Ascending aorta (tissue), 2 donors: ENCODE measurements around the gene ITPK1. TPM values are rescaled to one million over a fixed set of nuclear protein-coding genes. Genes with fewer than 3 reads are reported as not detected.

ENCODE experiments used
- DNase-seq, 2 donors: peaks; one replicate each; pipeline ENCODE4 v3.0.0-alpha.2; 2019; ENCODE audit warnings: low spot score in 2 of 2
- H3K27ac ChIP-seq, 2 donors: fragments of 200-600 bp; sonication (generic); one replicate each; pipeline ENCODE4 v1.5.1; 2016 to 2017; ENCODE audit warnings: mild to moderate bottlenecking in 1 of 2
- H3K27me3 ChIP-seq: fragments of 200-600 bp; sonication (generic); one replicate; pipeline ENCODE4 v1.5.1; 2017
- H3K36me3 ChIP-seq, 2 donors: fragments of 200-600 bp; sonication (generic); one replicate each; pipeline ENCODE4 v1.5.1; 2016
- H3K4me1 ChIP-seq, 2 donors: fragments of 200-600 bp; sonication (generic); one replicate each; pipeline ENCODE4 v1.5.1; 2016 to 2017; ENCODE audit warnings: mild to moderate bottlenecking in 1 of 2
- H3K4me3 ChIP-seq, 2 donors: fragments of 200-600 bp; sonication (generic); one replicate each; pipeline ENCODE4 v1.5.1; 2016 to 2017; ENCODE audit warnings: mild to moderate bottlenecking in 1 of 2
- H3K9me3 ChIP-seq, 2 donors: fragments of 200-600 bp; sonication (generic); one replicate each; pipeline ENCODE4 v1.5.1; 2016
- CTCF ChIP-seq, 3 experiments: fragments of 200-600 bp in 2 of 3; fragments of 450-650 bp in 1 of 3; sonication (generic) in 2 of 3; IDR thresholded peaks; one replicate each; pipeline ENCODE4 v1.5.1; 2016 to 2019; ENCODE audit warnings: antibody characterized with exemption in 3 of 3, mild to moderate bottlenecking in 1 of 3, moderate library complexity in 1 of 3
- intact Hi-C: fragments of 100-400 bp; cut with DNase I; formaldehyde crosslinking; loops from one replicate; pipeline ENCODE4 v1.15.1; 2023
- total RNA-seq: library from RNA; depleted of rRNA; stranded (reverse); fragments of >200 nt; gene quantifications from one replicate; pipeline ENCODE4 v1.1.0, GENCODE V29; 2016

The ITPK1 gene
- total RNA-seq, 1 donor from 2014 or later, result 85.3 TPM

- Histone ChIP-seq H3K27ac (peak overlapping the region in 1 of 2 donors; percentile 85), H3K4me3 (no peak overlapping the region), H3K4me1 (peaks cover 14 to 49% of the 10 kb centered on the region in 2 donors), H3K27me3 (no peaks in the 10 kb centered on the region), H3K9me3 (no peaks in the 10 kb centered on the region), H3K36me3 (no peaks in the 10 kb centered on the region)
- no peak for DNase-seq
- intact Hi-C loops, result no loop called here
- TF ChIP-seq CTCF (IDR thresholded peaks at IDR 0.05), result no peak
Measured at GRCh38 chr14:93045211-93045674, 70.5 kb downstream of the ITPK1 start.

- Histone ChIP-seq H3K9me3 (no peaks in the 10 kb centered on the region), H3K27me3 (no peaks in the 10 kb centered on the region), H3K4me3 (no peak overlapping the region), H3K4me1 (peaks cover 18 to 52% of the 10 kb centered on the region in 2 donors), H3K36me3 (no peaks in the 10 kb centered on the region), H3K27ac (peak overlapping the region in 1 of 2 donors; percentile 85)
- intact Hi-C loops, result loop anchor here (5.0 kb wide), 3 partner anchors 57 to 138 kb away; partner anchors contain the start of gene MOAP1
- no peak for DNase-seq
- no peak for TF ChIP-seq CTCF (IDR thresholded peaks at IDR 0.05)
Measured at GRCh38 chr14:93044556-93044955, 71.2 kb downstream of the ITPK1 start.

GRCh38 chr14:93044121-93044520 is 71.6 kb downstream of the ITPK1 start:
- H3K27me3 ChIP-seq, result no peaks in the 10 kb centered on the region
- H3K27ac ChIP-seq, result peak overlapping the region; percentile 71 to 85
- peaks cover 18 to 55% of the 10 kb centered on the region in 2 donors for H3K4me1 ChIP-seq
- no peaks in the 10 kb centered on the region for H3K9me3 ChIP-seq
- DNase-seq, result no peak
- intact Hi-C loops, result loop anchor here (5.0 kb wide), 3 partner anchors 57 to 138 kb away; partner anchors contain the start of gene MOAP1
- no peak for TF ChIP-seq CTCF (IDR thresholded peaks at IDR 0.05)
- H3K36me3 ChIP-seq, result no peaks in the 10 kb centered on the region
- H3K4me3 ChIP-seq, result no peak overlapping the region

- intact Hi-C loops, result loop anchor here (2.0 to 5.0 kb wide), 4 partner anchors 36 to 139 kb away; partner anchors contain the start of gene MOAP1
- Histone ChIP-seq H3K4me1 (peaks cover 18 to 55% of the 10 kb centered on the region in 2 donors), H3K4me3 (no peak overlapping the region), H3K27ac (peak overlapping the region; percentile 71 to 85), H3K27me3 (no peaks in the 10 kb centered on the region), H3K36me3 (no peaks in the 10 kb centered on the region), H3K9me3 (no peaks in the 10 kb centered on the region)
- TF ChIP-seq CTCF (IDR thresholded peaks at IDR 0.05), result no peak
- peak in 1 of 2 donors; percentile 91 for DNase-seq
Measured at GRCh38 chr14:93042968-93043940, 72.5 kb downstream of the ITPK1 start.

- no peak for DNase-seq
- no peak for TF ChIP-seq CTCF (IDR thresholded peaks at IDR 0.05)
- intact Hi-C loops, result loop anchor here (2.0 to 5.0 kb wide), 4 partner anchors 35 to 140 kb away; partner anchors contain the start of gene MOAP1
- Histone ChIP-seq H3K9me3 (no peaks in the 10 kb centered on the region), H3K4me1 (peaks cover 18 to 57% of the 10 kb centered on the region in 2 donors), H3K27me3 (no peaks in the 10 kb centered on the region), H3K27ac (peak overlapping the region; percentile 85 to 90), H3K36me3 (no peaks in the 10 kb centered on the region), H3K4me3 (no peak overlapping the region)
Measured at GRCh38 chr14:93041830-93042229, 73.9 kb downstream of the ITPK1 start.
